ENCODE results near the gene TMC1. TPM values are rescaled to one million over a fixed set of nuclear protein-coding genes. Genes with fewer than 3 reads are reported as not detected.

TMC1 gene
- total RNA-seq, 1 donor from 2014 or later: not detected

DNA sequence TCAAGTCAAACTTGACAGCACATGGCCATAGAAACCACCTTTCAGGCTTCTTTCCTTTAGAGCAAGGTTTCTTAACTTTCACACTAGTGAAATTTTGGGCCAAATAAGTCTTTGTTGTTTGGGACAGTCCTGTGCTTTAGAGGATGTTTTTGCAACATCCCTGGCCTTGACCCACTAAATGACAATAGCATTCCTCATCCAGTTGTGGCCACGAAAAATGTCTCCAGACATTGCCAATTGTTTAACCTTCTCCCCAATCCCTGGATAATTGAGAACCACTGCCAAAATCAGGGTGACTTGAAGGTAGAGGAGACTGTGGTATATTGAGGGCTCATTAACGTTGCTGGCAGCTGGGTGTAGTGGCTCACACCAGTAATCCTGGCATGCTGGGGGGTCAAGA is 359.4 kb downstream of the TMC1 start:
- Mint-ChIP-seq H3K27me3 (ENCODE audit: insufficient read depth, low read depth) (no peaks in the 10 kb centered on the region), H3K9me3 (peaks cover 2% of the 10 kb centered on the region), H3K4me3 (no peak overlapping the region), H3K4me1 (no peaks in the 10 kb centered on the region), H3K27ac (no peak overlapping the region), H3K36me3 (no peaks in the 10 kb centered on the region)
- H3K79me2 ChIP-seq (ENCODE audit: low read depth): no peaks in the 10 kb centered on the region
- no peaks in the 10 kb centered on the region for H3K4me1 ChIP-seq
- DNase-seq (ENCODE audit: low spot score): no peak
- no peak overlapping the region for H2AFZ ChIP-seq (replicated peaks)
- H3K9me3 ChIP-seq (ENCODE audit: low read depth): no peaks in the 10 kb centered on the region
- no peak overlapping the region for H3K27ac ChIP-seq
- H3F3A ChIP-seq (ENCODE audit: low read depth): no peaks in the 10 kb centered on the region
- H3K4me3 ChIP-seq: no peak overlapping the region
- no peak for TF ChIP-seq EZH2phosphoT487 (IDR thresholded peaks at IDR 0.05)
- TF ChIP-seq, protein P1, sequence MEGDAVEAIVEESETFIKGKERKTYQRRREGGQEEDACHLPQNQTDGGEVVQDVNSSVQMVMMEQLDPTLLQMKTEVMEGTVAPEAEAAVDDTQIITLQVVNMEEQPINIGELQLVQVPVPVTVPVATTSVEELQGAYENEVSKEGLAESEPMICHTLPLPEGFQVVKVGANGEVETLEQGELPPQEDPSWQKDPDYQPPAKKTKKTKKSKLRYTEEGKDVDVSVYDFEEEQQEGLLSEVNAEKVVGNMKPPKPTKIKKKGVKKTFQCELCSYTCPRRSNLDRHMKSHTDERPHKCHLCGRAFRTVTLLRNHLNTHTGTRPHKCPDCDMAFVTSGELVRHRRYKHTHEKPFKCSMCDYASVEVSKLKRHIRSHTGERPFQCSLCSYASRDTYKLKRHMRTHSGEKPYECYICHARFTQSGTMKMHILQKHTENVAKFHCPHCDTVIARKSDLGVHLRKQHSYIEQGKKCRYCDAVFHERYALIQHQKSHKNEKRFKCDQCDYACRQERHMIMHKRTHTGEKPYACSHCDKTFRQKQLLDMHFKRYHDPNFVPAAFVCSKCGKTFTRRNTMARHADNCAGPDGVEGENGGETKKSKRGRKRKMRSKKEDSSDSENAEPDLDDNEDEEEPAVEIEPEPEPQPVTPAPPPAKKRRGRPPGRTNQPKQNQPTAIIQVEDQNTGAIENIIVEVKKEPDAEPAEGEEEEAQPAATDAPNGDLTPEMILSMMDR (IDR thresholded peaks at IDR 0.05): no peak
- TF ChIP-seq EZH2 (IDR thresholded peaks at IDR 0.05): no peak
- no peaks in the 10 kb centered on the region for H4K20me1 ChIP-seq (ENCODE audit: low read depth)
- H3K4me2 ChIP-seq: no peak overlapping the region
- no peak overlapping the region for H3K9ac ChIP-seq
- no peaks in the 10 kb centered on the region for H3K27me3 ChIP-seq
- no peaks in the 10 kb centered on the region for H3K36me3 ChIP-seq

DNA sequence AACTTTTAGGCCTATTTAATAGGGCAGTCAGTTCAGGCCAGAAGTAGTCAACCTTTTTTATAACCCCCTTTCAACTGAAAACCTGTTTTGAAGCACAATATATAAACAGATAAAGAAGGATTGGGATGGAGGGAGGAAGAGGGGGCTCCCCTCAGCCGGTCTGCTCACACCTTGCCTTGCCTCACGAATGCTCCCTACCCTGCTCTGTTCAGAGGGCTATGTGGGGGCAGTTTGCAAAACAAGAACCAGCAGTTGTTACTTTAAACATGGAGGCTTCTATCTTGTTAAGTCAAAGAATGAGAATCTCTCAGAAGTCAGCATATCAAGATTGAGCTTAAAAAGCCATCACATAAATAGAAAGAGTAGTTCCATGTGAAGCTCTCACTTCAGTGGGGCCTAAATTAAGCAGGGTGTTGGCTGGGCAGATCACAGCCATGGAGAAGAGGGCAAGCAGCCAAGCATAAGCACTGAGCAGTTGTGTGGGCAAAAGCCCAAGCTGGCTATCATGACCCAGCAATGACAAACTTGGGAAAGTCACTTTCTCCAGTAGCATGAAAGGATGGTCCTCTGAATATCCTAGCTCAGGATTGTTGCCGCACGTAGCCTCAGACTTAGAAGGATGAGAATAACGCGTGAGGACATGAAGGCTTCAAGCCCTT is 360.8 kb downstream of the TMC1 start:
- Histone ChIP-seq H3K4me3 (no peak overlapping the region), H2AFZ (replicated peaks) (no peak overlapping the region), H3K36me3 (no peaks in the 10 kb centered on the region), H3F3A (ENCODE audit: low read depth) (no peaks in the 10 kb centered on the region), H3K27me3 (no peaks in the 10 kb centered on the region), H3K9ac (no peak overlapping the region), H3K27ac (no peak overlapping the region), H4K20me1 (ENCODE audit: low read depth) (no peaks in the 10 kb centered on the region), H3K9me3 (ENCODE audit: low read depth) (no peaks in the 10 kb centered on the region), H3K79me2 (ENCODE audit: low read depth) (no peaks in the 10 kb centered on the region), H3K4me2 (no peak overlapping the region), H3K4me1 (no peaks in the 10 kb centered on the region)
- no peak for TF ChIP-seq EZH2phosphoT487 (IDR thresholded peaks at IDR 0.05)
- no peak overlapping the region for H3K27ac Mint-ChIP-seq
- H3K4me3 Mint-ChIP-seq: no peak overlapping the region
- no peaks in the 10 kb centered on the region for H3K36me3 Mint-ChIP-seq
- no peaks in the 10 kb centered on the region for H3K4me1 Mint-ChIP-seq
- H3K9me3 Mint-ChIP-seq: peaks cover 2% of the 10 kb centered on the region
- H3K27me3 Mint-ChIP-seq (ENCODE audit: insufficient read depth, low read depth): no peaks in the 10 kb centered on the region
- DNase-seq (ENCODE audit: low spot score): no peak

DNA sequence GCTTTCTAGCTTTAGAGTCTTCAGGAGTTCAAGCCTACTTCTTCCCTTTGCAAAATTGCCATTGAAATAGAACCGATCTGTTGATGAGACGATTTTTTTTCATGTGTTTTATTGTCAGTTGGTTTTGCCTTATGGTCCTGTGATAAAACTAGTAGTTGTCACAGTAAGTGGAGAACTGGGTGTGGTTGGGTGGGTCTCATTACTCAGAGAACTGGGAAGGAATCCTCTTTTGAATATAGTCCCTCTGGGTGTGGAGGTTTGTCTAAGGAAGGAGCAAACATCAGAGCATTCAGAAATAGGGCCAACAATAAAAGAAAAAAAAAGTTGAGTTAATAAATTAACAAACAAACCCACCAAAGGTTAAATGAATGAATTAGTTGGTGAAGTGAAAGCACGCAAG is 362.5 kb downstream of the TMC1 start:
- no peaks in the 10 kb centered on the region for H3K79me2 ChIP-seq (ENCODE audit: low read depth)
- no peak overlapping the region for H3K4me2 ChIP-seq
- Mint-ChIP-seq H3K4me3 (no peak overlapping the region), H3K9me3 (peaks cover 2% of the 10 kb centered on the region), H3K27ac (no peak overlapping the region), H3K27me3 (ENCODE audit: insufficient read depth, low read depth) (no peaks in the 10 kb centered on the region), H3K36me3 (no peaks in the 10 kb centered on the region), H3K4me1 (no peaks in the 10 kb centered on the region)
- no peaks in the 10 kb centered on the region for H3K9me3 ChIP-seq (ENCODE audit: low read depth)
- H2AFZ ChIP-seq (replicated peaks): no peak overlapping the region
- no peaks in the 10 kb centered on the region for H4K20me1 ChIP-seq (ENCODE audit: low read depth)
- no peak overlapping the region for H3K4me3 ChIP-seq
- TF ChIP-seq, protein P1 (IDR thresholded peaks at IDR 0.05): no peak
- TF ChIP-seq EZH2phosphoT487 (IDR thresholded peaks at IDR 0.05): no peak
- no peak for TF ChIP-seq EZH2 (IDR thresholded peaks at IDR 0.05)
- no peaks in the 10 kb centered on the region for H3K36me3 ChIP-seq
- H3K4me1 ChIP-seq: no peaks in the 10 kb centered on the region
- H3F3A ChIP-seq (ENCODE audit: low read depth): no peaks in the 10 kb centered on the region
- H3K9ac ChIP-seq: no peak overlapping the region
- no peaks in the 10 kb centered on the region for H3K27me3 ChIP-seq
- no peak for DNase-seq (ENCODE audit: low spot score)
- H3K27ac ChIP-seq: no peak overlapping the region

DNA sequence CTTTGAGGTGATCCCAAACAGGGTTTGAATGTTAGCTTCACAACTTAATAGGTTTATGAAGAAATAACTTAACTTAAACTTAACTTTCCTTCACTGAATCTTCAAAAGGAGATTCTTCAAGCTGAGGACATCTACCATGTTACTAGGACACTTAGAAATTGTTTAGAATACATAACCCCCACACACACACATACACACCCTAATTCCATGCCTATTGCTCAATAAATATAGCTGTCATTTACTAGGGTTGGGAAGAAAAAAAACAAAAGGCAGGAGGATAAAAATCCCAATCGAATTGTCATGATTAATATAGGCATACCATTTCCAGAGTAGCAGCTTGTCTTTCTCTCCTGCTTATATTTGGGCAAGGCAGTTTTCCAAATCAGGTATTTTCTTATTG is 363.1 kb downstream of the TMC1 start:
- Histone ChIP-seq H3F3A (ENCODE audit: low read depth) (no peaks in the 10 kb centered on the region), H3K36me3 (no peaks in the 10 kb centered on the region), H3K27ac (no peak overlapping the region), H3K79me2 (ENCODE audit: low read depth) (no peaks in the 10 kb centered on the region), H3K27me3 (no peaks in the 10 kb centered on the region), H3K4me1 (no peaks in the 10 kb centered on the region), H3K9ac (no peak overlapping the region), H3K4me3 (no peak overlapping the region), H3K9me3 (ENCODE audit: low read depth) (no peaks in the 10 kb centered on the region), H4K20me1 (ENCODE audit: low read depth) (no peaks in the 10 kb centered on the region), H2AFZ (replicated peaks) (no peak overlapping the region), H3K4me2 (no peak overlapping the region)
- no peaks in the 10 kb centered on the region for H3K36me3 Mint-ChIP-seq
- H3K27ac Mint-ChIP-seq: no peak overlapping the region
- H3K4me3 Mint-ChIP-seq: no peak overlapping the region
- H3K4me1 Mint-ChIP-seq: no peaks in the 10 kb centered on the region
- no peaks in the 10 kb centered on the region for H3K9me3 Mint-ChIP-seq
- TF ChIP-seq, protein P1 (IDR thresholded peaks at IDR 0.05): no peak
- TF ChIP-seq EZH2 (IDR thresholded peaks at IDR 0.05) (no peak), EZH2phosphoT487 (IDR thresholded peaks at IDR 0.05) (no peak)
- no peak for DNase-seq (ENCODE audit: low spot score)
- no peaks in the 10 kb centered on the region for H3K27me3 Mint-ChIP-seq (ENCODE audit: insufficient read depth, low read depth)

Data from neural progenitor cell (in vitro differentiated cells).